Smooth muscle cell (in vitro differentiated cells): ENCODE results near the gene UBALD2. TPM values are rescaled to one million over a fixed set of nuclear protein-coding genes. Genes with fewer than 3 reads are reported as not detected.
"Not testable (repeated sequence)": the region's sequence is repeated elsewhere in the genome, so short reads cannot be mapped to it uniquely, and the experiment has no call there.

Source experiments
- DNase-seq: peaks from one replicate; lab custom pipeline; 2025; ENCODE audit not compliant: unreplicated experiment; lab: John Stamatoyannopoulos, UW
- H2AFZ ChIP-seq: fragments of 200-600 bp; sonication (generic); 2 replicates; pipeline ENCODE4 v1.6.0; 2016; ENCODE audit warnings: antibody characterized with exemption, low read depth, mild to moderate bottlenecking
- H3F3A ChIP-seq: fragments of 200-600 bp; sonication (generic); 2 replicates; pipeline ENCODE4 v1.6.0; 2017; ENCODE audit warnings: antibody characterized with exemption, low read depth
- H3K27ac ChIP-seq: fragments of 200-600 bp; sonication (generic); 2 replicates; pipeline ENCODE4 v1.5.1; 2016; ENCODE audit warnings: low read depth, mild to moderate bottlenecking
- H3K27me3 ChIP-seq: fragments of 200-600 bp; sonication (generic); 2 replicates; pipeline ENCODE4 v1.6.1; 2016; ENCODE audit warnings: low read depth, mild to moderate bottlenecking
- H3K36me3 ChIP-seq: fragments of 200-600 bp; sonication (generic); 2 replicates; pipeline ENCODE4 v1.5.1; 2016; ENCODE audit warnings: low read depth
- H3K4me1 ChIP-seq: fragments of 200-600 bp; sonication (generic); 2 replicates; pipeline ENCODE4 v1.5.1; 2016; ENCODE audit warnings: low read depth
- H3K4me2 ChIP-seq: fragments of 200-600 bp; sonication (generic); 2 replicates; pipeline ENCODE4 v1.6.0; 2016; ENCODE audit warnings: mild to moderate bottlenecking
- H3K4me3 ChIP-seq: fragments of 200-600 bp; sonication (generic); 2 replicates; pipeline ENCODE4 v1.5.1; 2016; ENCODE audit warnings: mild to moderate bottlenecking
- H3K79me2 ChIP-seq: fragments of 200-600 bp; sonication (generic); 2 replicates; pipeline ENCODE4 v1.6.0; 2016; ENCODE audit warnings: low read depth, mild to moderate bottlenecking
- H3K9ac ChIP-seq: fragments of 200-600 bp; sonication (generic); 2 replicates; pipeline ENCODE4 v1.6.0; 2016; ENCODE audit warnings: low read depth
- H3K9me3 ChIP-seq: fragments of 200-600 bp; sonication (generic); replicated peaks from 2 replicates; pipeline ENCODE4 v1.5.1; 2016; ENCODE audit warnings: low read depth
- H4K20me1 ChIP-seq: fragments of 200-600 bp; sonication (generic); 2 replicates; pipeline ENCODE4 v1.6.0; 2016; ENCODE audit warnings: low read depth
- CTCF ChIP-seq: fragments of 200-600 bp; sonication (generic); IDR thresholded peaks from 2 replicates; pipeline ENCODE4 v1.5.1; 2017; ENCODE audit warnings: borderline replicate concordance, mild to moderate bottlenecking, antibody characterized with exemption; ENCODE audit not compliant: insufficient read depth, poor library complexity, severe bottlenecking
- WGBS: methylation state at CpG from one replicate; pipeline ENCODE4 v1.1.7; 2016; ENCODE audit warnings: low lambda C conversion rate; 5-methylcytosine and 5-hydroxymethylcytosine counted together
- polyA plus RNA-seq: library from polyadenylated mRNA; unstranded; fragments of >200 nt; fragmentation: Nextera tagmentation; extraction: Ambion mirVana; gene quantifications from 2 replicates; pipeline ENCODE4 v1.2.1, GENCODE V29; 2016
- total RNA-seq: library from RNA; depleted of rRNA; stranded (reverse); fragments of >200 nt; gene quantifications from 2 replicates; pipeline ENCODE4 v1.2.3, GENCODE V29; 2014

UBALD2 gene
- total and polyA plus RNA-seq, 2 experiments from 2014 or later = 2.6 to 7.0 TPM

GRCh38 chr17:76223802-76224201 is 41.3 kb upstream of the UBALD2 start:
- no peak overlapping the region for H3K9ac ChIP-seq
- no peaks in the 10 kb centered on the region for H3K27me3 ChIP-seq
- no peaks in the 10 kb centered on the region for H4K20me1 ChIP-seq
- no peaks in the 10 kb centered on the region for H3K4me1 ChIP-seq
- no peak overlapping the region for H3K4me3 ChIP-seq
- H3K4me2 ChIP-seq = no peak overlapping the region
- no peaks in the 10 kb centered on the region for H3F3A ChIP-seq
- DNase-seq = no peak
- 100% methylated on average over 1 of the region's 1 CpG for WGBS
- no peaks in the 10 kb centered on the region for H3K9me3 ChIP-seq
- no peaks in the 10 kb centered on the region for H3K79me2 ChIP-seq
- TF ChIP-seq CTCF = no peak
- H3K27ac ChIP-seq = no peak overlapping the region
- H3K36me3 ChIP-seq = no peaks in the 10 kb centered on the region
- no peak overlapping the region for H2AFZ ChIP-seq

- 86% methylated on average over 7 of the region's 7 CpGs for WGBS
- DNase-seq = not testable (repeated sequence)
Measured at GRCh38 chr17:76225373-76226086, 39.6 kb upstream of the UBALD2 start.

DNA sequence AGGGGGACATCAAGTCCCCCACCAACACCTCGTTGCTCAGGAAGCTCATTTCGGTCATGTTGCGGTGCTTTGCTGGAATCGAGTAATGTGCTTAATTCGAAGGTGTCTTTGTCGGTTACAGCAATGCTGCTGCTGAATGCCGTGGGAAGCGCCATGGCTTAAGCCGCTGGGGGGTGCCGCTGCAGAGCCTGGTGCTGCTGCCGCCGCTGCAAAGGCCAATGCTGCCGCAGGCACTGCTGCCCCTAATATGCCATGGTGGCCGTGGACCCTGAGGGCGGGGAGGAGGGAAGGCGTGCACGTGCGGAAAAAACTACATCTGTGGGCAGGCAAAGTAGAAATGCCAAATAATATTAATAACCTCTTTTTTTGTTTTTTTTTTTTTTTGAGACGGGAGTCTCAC is 38.4 kb upstream of the UBALD2 start:
- H3K27ac ChIP-seq, H3F3A ChIP-seq, H3K36me3 ChIP-seq, H4K20me1 ChIP-seq, H3K4me3 ChIP-seq, H3K4me2 ChIP-seq, H3K79me2 ChIP-seq, H2AFZ ChIP-seq, H3K9ac ChIP-seq, DNase-seq, H3K4me1 ChIP-seq, H3K9me3 ChIP-seq: not testable (repeated sequence)
- 92% methylated on average over 19 of the region's 19 CpGs for WGBS
- peaks cover 17% of the 10 kb centered on the region for H3K27me3 ChIP-seq

More at GRCh38 chr17:76225373-76226086, 39.6 kb upstream of the UBALD2 start:
- H3K4me3 ChIP-seq, H4K20me1 ChIP-seq, H3K9ac ChIP-seq, H3K36me3 ChIP-seq, H3F3A ChIP-seq, H2AFZ ChIP-seq, H3K79me2 ChIP-seq, H3K27ac ChIP-seq, H3K4me2 ChIP-seq, H3K4me1 ChIP-seq, H3K9me3 ChIP-seq: not testable (repeated sequence)
- H3K27me3 ChIP-seq = peaks cover 17% of the 10 kb centered on the region

DNA sequence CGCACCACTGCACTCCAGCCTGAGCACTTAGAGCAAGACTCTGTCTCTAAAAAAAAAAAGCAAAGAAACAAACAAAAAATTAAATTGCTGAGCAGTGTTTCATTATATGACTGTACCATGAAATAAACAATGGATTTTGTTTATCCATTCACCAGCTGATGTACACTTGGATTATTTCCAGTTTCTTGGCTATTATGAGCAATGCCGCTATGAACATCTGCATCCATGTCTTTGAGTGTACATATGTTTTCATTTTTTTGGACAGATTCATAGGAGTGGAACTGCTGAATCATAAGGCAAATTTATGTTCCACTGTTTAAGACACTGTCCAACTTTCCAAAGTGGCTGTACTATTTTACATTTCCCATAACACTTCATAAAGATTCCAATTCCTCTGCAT is 32.8 kb upstream of the UBALD2 start:
- H3K9me3 ChIP-seq = no peaks in the 10 kb centered on the region
- no peak overlapping the region for H2AFZ ChIP-seq
- WGBS = 78% methylated on average over 2 of the region's 2 CpGs
- DNase-seq = no peak
- H3K4me2 ChIP-seq = no peak overlapping the region
- H3K4me1 ChIP-seq = no peaks in the 10 kb centered on the region
- H3K27me3 ChIP-seq = peaks cover 17% of the 10 kb centered on the region
- no peaks in the 10 kb centered on the region for H3F3A ChIP-seq
- no peak overlapping the region for H3K9ac ChIP-seq
- no peaks in the 10 kb centered on the region for H4K20me1 ChIP-seq
- no peak overlapping the region for H3K4me3 ChIP-seq
- H3K36me3 ChIP-seq = no peaks in the 10 kb centered on the region
- no peak overlapping the region for H3K27ac ChIP-seq
- H3K79me2 ChIP-seq = no peaks in the 10 kb centered on the region
- no peak for TF ChIP-seq CTCF
